HT1080 (cell line): ENCODE measurements around the gene BBX. TPM values are rescaled to one million over a fixed set of nuclear protein-coding genes. Genes with fewer than 3 reads are reported as not detected.

Source experiments
- DNase-seq: peaks from one replicate; pipeline ENCODE4 v3.0.0-alpha.2; 2015; ENCODE audit warnings: low read depth
- total RNA-seq: library from RNA; depleted of rRNA; stranded (reverse); fragments of >200 nt; shearing (Covaris generic); gene quantifications from 2 replicates; pipeline ENCODE4 v1.2.3, GENCODE V29; 2014

BBX gene
- total RNA-seq, 1 experiment from 2014 or later, result 52.6 TPM

DNA sequence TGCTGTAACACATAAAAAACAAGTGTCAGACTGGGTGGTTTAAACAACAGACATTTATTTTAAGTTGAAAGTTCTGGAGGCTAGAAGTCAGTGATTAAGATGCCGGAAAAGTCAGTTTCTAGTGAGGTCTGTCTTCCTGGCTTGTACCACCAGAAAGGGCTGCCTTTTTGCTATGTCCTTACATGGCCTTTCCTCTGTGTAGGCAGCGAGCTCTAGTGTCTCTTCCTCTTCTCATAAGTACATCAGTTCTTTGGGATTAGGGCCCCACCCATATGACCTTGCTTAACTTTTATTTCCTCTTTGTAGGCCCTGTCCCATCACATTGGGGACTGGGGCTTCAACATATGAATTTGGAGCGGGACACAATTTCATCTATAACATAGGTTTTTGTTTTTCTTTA, 128.0 kb downstream of the BBX start:
- DNase-seq, result no peak

DNA sequence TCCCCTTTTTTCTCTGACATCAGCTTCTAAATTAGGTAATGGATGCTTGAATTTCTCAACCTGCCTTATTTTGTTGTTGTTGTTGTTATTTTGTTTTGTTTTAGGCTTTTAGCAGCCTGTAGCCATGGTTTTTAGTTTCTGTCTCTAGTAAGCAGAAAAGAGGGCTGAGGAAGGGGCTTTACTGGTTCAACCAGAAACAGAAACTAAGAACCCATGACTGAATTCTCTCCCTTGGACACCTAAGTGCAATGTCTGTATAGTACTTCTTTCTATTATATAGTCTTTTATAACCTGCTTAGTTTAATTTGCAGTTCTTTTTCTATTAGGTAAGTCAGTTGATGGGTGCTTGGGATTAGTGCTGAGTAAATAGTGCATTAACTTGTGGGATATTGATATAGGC, 129.0 kb downstream of the BBX start:
- no peak for DNase-seq

DNA sequence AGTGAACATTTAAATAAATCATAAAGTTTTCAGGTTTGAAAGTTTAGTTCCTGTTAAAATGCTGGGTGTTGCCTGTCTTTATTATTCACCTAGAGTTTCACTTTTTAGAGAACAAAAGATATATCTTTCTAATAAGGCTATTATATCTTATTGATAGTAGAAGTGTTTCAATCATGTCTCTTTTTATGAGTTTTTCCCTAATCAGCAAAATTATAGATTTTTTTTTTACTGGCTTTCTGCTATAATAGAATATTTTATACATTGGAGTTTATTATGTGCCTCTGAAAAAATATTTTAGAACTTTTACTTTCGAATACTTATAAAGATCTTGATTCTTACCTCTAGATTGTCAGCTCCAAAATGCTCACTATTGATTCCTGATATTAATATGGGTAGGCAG, 131.5 kb downstream of the BBX start:
- DNase-seq, result no peak

DNA sequence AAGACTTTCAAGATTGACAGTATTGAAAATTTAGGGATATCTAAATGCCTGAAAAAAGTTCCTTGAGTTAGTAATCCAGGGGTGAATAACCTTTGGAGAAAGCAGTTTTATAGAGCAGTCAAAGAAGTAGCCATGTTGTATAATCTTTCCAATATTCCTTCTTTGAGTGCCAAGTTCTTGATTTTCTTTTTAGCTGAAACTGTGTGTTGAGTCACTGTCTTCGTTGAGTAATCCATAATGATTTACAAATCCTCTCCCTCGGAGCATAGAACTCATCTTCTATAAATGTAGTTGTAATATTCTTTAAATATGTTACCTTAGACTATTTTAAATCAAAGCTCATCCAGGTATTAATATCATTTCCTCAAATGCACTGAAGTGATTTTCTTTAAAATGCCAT, 135.2 kb downstream of the BBX start:
- peak; percentile 25 for DNase-seq

DNA sequence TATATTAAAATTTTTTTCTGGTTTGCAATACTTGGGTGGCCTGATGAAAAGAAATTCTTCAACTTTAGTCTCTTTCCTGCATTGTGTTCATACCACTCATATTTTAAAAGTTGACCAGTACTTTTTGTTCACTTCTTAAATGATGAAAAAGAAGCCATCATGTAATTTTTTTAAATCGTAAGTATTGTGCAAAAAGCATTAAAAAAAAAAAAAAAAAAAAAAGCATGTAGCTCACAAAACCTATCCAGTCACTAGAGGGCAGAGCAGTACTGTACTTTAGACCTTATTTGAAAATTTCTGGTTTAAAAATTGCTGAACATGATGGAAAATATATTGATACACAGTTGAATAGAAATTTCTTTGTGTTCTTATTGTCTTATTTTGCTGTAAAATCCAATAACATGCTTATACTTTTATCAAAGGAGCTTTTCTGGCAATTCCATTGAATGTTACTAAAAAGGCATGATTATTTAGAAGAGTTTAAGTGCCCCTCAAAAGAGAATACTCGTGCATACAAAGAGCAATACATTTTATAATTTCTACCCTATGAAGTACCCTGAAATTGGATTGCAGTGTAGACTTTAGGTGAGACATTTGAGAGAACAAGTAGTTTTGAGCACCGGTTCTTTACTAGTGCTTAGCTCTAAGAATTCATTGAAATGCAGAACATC, 137.7 kb downstream of the BBX start:
- DNase-seq, result peak; percentile 30

DNA sequence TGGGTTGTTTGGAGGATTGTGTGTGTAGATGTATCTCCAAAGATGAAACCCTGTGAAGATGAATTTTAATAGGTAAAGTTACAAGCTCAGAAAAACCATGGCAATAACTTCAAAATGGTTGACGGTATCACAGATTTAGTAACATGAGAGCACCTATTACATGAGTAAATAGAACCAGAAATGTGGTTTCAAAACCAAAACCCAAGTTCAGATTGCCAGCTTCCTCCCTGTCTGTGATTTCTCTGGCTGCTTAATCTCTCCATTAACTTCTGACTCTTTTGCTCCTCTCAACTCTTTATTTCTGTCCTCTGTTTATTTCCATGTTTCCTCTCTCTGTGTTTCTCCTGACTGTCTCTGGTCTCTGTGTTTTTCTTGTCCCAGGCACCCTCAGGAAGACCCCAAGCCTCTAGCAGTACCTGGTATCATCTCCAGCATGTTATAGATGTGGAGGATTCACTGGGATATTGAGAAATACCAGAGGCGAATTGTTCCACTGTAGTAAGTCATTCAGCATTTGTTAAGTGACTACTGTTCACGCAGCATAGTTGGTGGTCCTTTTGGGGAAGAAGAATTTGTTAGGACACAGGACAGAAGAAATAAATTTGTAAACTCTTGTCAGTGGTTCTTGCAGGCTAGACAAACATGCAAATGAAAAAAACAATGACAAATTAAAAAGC, 138.8 kb downstream of the BBX start:
- peak; percentile 40 for DNase-seq

DNA sequence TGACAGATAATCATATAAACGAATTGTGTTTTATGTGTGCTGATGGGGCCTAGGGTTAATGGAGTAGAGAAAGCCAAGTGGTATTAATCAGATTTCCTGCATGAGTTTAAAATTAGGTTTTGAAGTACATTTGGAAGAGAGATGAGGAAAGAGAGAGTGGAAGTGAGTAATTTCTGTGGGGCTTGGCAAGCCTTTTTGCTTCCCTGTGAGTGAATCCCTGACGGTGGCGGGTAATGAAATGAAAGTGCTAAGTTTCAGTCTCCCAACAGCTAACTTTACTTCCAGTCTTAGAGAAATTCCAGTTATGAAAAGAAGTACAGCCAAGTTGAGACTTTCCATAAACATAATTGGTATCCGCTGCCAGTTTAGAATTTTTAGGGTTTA, 139.4 kb downstream of the BBX start:
- peak; percentile 82 for DNase-seq

DNA sequence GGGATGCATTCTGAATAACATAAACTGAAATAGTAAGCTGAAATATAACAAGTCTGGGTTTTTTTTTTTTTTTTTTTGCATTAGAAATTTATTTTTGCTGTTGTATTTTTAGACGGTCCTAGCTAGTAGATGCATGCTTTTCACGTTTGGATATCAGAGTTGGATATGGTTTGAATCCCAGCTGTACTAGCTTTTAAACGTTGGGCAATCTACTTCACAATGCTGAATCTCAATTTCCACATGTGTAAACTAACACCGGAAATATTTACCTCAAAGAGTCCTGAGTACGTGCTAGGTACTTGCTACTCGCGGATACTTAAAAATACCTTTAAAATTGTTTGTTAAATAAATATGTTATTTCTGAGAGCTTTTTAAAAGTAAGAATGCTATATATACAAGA, 139.8 kb downstream of the BBX start:
- DNase-seq, result no peak

DNA sequence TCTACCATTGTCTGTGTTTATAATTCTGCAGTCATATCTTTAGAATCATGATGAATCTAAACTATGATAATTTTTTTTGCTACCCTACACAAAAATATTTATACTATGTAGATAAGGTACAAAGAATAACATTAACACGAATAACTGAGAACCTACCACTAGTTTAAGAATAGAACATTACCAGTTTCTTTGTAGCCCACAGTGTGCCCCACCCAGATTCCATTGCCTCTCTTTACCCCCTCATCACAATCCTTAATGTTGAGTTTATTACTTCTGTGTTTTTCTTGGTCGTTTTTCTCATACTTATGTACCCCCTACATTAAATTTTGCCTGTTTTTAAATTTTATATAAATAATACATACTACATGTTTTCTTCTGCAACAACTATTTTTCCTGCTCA, 140.5 kb downstream of the BBX start:
- no peak for DNase-seq

DNA sequence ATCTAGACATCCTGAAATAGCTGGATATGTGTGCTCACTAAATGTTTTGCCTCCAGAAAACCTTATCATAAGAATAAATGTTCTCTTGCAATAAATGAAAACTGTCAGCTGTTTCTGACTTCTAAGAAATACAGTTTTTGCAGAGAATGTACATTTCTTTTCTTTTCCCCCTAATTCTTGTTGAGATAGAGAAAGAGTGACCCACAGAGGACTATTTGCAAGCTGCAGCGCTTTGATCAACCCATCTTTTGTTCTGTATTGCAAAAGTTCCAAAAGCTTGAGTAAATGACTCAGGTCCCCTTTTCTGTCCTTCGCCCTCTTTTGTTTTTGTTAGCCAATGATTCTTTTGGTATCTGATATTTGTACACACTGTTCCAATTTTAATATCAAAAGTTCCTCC, 141.9 kb downstream of the BBX start:
- no peak for DNase-seq

DNA sequence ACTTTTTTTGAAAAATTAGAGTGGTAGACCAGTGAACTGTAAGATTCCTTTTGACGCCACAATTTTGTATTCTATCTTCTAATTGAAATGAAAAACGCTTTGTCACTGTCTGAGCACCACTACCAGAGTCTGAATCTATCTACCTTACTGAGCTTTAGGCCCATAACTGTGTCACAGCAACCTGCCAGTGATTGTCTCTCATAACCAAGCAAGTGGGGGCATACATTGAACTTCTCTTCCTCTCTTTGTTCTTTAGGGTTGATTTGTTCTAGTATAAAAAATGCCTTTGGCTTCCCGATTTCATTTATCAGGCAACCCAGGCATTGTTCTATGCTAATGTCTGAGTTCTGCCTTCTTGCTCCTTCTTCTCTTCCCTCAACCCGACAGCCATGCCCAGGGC, 142.6 kb downstream of the BBX start:
- no peak for DNase-seq

DNA sequence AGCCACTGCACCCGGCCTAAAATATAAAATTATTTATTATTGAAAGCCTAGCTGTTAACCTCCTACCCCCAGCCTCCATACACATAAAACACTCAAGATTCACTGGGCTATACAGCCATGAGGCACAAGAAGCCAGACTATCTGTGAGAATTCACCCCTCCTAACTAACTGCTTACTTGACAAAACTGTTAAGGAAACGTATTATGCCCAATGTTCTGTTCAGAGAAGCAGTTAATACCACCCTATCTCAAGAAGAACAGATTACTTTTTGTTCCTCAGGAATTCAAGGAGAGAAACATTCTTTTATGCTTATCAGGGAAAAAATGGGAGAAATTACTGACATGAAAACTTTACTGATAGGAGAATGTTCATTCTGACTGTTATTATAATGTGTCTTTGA, 144.1 kb downstream of the BBX start:
- DNase-seq, result no peak

DNA sequence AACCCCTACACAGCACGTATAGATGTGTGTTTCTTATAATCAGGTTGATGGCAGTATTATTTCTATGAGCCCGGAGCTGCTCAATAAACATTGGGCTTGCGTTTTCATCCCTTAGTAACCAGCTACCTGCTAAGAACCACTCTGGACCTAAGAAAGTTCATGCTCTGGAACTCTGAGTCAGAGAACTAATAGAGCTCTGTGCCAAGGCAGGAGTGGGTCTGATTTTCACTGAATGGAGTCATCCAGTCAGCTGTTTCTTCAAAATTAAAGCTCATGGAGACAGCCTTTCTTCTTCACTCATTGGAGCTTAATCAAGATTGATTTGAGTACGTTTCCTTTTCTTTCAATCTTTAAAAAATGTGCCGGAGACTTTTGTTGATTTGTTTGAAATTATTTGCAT, 145.7 kb downstream of the BBX start:
- DNase-seq, result no peak

DNA sequence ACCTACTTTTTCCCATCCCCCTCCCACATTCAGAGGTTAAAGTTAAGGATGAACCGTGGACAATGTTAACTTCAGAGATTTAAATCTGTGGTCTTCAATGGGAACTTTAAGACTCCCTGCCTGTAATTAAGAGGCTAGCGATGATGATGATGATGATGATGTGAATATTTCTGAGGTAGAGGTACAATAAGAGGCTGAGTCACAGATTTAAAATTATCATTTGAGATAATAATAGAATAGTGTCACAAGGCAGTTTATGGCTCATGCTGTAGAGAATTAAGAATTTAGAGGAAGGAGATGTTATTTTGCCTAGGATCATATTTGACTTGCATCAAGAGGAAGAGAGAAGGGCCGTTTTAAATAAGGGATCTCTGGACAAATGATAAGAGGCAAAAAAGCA, 146.2 kb downstream of the BBX start:
- no peak for DNase-seq

DNA sequence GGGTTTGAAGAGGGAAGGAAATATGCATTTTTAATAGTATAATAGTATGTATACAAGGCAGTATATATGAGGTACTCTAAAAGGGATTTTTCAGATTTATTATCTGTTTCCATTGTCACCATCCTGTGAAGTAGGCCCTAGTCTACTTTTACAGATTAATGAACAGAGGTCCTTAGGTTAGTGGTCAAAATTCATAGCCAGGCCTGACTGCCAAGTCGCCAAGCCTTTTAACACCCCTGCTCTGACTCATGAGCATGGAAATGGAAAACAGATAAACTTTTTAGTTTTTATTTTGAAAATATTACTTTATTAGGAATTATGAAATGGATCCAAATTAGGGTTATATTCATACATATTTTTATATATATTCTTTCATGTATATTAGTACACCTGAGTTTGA, 146.9 kb downstream of the BBX start:
- no peak for DNase-seq

DNA sequence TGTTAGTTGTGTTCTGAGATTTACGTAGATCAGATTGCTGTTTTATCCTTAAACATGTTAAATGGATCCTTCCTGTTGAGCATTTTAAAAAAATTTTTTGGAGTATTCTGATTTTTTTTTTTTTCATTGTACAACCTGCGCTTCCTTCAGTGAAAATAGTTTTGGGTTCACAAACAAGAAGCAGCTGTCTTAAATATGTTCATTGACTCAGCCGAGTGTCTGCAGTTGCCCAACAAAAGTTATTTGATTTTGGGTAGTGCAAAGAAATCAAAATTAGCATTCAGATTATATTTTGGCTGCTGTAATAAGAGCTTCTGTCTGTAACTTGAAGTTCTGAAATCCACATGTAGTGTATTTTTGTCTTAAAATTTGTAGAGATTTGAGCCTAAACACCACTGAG, 148.2 kb downstream of the BBX start:
- no peak for DNase-seq

DNA sequence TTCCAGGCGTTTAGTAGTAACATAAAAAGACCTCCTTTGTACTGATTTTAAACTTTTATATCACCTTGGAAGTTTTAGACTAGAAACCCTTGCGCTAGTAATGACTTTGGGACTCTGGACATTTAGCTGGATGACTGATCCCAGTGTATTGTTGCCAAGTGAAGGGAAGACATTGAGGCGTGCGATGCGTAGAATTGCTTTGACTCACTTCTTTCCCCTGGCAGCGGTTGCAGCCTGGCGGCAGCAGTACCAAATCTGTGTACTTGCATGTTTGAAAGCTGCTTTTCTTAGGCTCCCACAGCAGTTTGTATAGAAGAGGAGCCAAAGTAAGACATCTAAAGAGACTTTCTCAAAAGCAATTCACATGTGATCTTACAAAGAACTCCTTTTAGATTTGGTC, 151.6 kb downstream of the BBX start:
- no peak for DNase-seq

DNA sequence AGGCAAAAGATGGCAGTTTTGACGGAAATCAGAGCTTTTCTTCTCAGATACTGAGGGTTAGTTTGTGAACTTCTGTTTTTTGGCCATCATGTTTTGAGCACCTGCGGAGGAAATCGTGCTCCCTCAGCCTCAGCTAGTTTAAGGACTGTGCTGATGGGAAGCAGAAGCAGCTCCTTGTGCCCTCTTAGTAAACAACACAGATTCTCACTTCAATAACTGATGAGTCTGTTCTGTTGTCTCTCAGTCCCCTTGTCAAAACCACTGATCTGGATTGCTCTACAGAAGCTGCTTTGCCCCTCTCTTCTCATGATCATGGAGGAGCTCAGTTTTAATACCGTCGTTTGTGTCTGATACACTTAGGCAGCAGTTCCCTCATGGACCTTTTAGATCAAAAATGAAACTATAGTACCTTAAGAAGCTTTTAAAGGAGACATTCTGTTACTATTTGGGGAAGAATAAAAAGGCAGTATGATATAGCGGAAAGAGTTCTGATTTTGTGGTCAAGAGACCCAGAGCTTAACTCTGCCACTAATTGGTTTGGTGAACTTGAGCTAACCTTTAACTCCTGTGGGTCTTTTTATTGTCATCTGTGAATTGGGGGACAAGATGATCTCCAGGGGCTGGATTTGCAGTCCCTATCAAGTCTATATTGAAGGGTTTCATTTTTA, 152.6 kb downstream of the BBX start:
- DNase-seq, result no peak

DNA sequence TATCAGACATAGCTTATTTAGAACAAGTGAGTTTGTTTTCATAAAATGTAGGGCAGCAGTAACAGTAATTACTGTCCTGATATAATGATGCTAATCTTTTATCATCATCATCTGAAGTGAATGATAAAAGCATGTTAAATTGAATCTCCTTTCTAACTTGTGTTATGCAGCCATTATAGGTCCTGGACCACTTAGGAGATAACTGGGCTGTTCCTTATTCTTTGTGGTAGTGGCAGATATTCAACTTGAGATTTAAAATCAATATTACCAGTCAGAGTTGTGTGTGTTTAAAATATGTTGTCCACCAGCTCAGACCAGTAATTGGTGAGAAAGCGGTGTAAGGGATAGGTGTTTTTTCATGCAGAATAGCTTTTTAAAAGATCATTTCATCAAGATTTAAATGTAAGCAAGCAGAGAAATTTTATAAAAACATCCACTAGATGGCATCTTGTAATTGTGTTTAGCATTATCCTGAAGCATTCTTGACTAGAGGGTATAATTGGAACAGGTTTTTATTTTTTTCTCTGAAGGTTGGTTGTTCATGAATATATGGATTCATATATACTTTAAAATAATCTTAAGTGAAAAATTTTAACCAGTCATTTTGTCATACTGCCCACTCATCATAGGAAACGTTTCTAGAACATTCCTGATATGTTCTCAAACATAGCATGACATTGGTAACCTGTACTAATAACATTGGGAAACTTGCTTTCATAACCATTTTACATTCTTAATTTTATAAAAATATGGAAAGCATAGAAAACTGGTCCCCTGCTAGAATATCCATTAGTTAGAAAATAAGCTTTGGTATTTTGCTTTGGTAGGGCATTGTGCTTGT, 153.9 kb downstream of the BBX start:
- DNase-seq, result peak; percentile 41

DNA sequence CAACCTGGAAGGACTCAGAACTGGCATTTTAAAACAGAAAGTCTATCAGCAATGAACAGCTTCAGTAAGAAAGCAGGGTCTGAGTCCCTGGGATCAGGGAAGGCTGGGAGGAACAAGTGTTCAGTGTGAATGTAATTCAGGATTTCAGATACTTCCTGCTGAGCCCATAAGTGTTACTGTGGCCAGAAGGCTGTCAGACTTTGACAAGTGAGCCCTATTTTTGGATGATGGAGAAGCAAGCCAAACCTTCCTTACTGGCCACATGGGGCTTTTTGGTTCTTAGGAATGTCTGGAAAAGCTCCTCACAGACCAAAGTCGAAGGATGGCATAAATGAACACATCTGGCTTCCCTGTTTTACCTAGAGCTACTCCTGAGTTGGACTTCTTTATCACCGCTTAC, 157.2 kb downstream of the BBX start:
- no peak for DNase-seq

DNA sequence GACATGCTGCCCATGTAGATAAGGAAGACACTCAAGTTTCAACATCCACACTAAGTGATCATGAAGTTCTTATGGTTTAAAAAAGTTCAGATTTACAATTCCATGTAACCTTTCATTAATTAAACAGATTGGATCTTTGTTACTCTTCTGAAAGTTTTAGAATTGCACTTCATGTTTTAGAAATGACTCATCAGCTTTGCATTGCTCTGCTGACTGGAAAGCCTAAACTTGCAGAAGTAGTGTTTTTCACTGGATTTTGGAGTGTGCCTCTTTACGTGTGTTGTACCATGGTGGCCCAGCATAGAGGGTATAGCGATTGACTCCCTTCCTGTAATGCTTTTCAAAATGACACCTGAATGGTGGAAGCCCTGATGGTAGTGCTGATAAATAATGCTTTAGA, 157.9 kb downstream of the BBX start:
- no peak for DNase-seq

DNA sequence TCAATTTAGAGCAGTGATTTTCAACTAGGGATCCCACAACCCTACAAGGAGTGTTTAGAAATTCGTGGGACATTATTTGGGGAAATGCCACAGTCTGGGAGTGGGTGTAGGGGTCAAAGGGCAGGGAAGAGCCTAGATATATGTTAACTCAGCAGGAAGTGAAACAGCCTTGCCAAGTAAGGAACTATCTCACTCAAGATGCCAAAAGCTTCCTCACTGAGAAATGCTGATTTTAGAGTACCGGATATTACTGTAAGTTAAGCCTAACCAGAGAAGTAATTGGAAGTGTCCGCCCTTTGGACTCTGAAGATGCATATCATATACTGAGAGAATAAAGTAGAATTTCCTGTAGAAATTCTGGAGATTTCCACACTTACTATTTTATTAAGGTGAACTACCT, 158.6 kb downstream of the BBX start:
- no peak for DNase-seq
